ENCODE results near the gene SLC34A3. TPM values are rescaled to one million over a fixed set of nuclear protein-coding genes. Genes with fewer than 3 reads are reported as not detected.

Gene SLC34A3
- total and polyA plus RNA-seq, 9 donors: 0.15 to 0.46 TPM; not detected in 7

DNA sequence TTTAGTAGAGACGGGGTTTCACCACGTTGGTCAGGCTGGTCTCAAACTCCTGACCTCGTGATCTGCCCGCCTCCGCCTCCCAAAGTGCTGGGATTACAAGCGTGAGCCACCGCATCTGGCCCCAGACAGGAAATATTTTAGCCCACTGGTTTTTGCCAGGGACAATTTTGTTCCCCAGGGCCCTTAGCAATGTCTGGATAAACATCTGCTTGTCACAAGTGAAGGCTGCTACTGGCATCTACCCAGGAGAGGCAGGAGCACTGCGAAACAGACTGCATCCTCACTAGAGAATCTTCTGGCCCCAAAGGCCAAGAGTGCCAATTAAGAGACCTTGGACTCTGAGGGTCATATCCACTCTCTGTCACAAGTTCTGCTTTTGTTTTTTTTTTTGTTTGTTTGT lies 27.7 kb upstream of the SLC34A3 start:
- Histone ChIP-seq H3K27me3 (no peaks in the 10 kb centered on the region), H3K4me1 (ENCODE audit: insufficient read depth) (peaks cover 23% of the 10 kb centered on the region), H3K4me3 (no peak overlapping the region), H3K36me3 (no peaks in the 10 kb centered on the region), H3K9me3 (no peaks in the 10 kb centered on the region), H3K27ac (no peak overlapping the region)
- TF ChIP-seq, protein P1, sequence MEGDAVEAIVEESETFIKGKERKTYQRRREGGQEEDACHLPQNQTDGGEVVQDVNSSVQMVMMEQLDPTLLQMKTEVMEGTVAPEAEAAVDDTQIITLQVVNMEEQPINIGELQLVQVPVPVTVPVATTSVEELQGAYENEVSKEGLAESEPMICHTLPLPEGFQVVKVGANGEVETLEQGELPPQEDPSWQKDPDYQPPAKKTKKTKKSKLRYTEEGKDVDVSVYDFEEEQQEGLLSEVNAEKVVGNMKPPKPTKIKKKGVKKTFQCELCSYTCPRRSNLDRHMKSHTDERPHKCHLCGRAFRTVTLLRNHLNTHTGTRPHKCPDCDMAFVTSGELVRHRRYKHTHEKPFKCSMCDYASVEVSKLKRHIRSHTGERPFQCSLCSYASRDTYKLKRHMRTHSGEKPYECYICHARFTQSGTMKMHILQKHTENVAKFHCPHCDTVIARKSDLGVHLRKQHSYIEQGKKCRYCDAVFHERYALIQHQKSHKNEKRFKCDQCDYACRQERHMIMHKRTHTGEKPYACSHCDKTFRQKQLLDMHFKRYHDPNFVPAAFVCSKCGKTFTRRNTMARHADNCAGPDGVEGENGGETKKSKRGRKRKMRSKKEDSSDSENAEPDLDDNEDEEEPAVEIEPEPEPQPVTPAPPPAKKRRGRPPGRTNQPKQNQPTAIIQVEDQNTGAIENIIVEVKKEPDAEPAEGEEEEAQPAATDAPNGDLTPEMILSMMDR (IDR thresholded peaks at IDR 0.05): no peak
- no peak for TF ChIP-seq EP300 (IDR thresholded peaks at IDR 0.05)
- no peak for TF ChIP-seq POLR2A (IDR thresholded peaks at IDR 0.05)
- WGBS, 3 donors: 74 to 79% (median 75%) methylated on average over 8 of the region's 8 CpGs
- no peak for DNase-seq
- intact Hi-C loops (cut with DNase I): no loop called here

DNA sequence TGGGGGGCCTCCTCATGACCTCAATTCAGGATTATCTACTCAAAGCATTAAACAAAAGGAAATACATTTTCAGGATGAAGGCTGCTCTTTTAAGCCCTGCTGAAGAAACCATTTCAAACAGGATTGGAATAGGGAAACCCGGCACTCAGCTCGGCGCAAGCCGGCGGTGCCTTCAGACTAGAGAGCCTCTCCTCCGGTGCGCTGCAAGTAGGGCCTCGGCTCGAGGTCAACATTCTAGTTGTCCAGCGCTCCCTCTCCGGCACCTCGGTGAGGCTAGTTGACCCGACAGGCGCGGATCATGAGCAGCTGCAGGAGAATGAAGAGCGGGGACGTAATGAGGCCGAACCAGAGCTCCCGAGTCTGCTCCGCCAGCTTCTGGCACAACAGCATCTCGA lies 26.0 kb upstream of the SLC34A3 start:
- H3K4me1 ChIP-seq (ENCODE audit: insufficient read depth): peaks cover 13% of the 10 kb centered on the region
- intact Hi-C loops (cut with DNase I): no loop called here
- peak overlapping the region; percentile 91 for H3K4me3 ChIP-seq
- 7 to 13% (median 10%) methylated on average over 21 of the region's 21 CpGs for WGBS, 3 donors
- no peak overlapping the region for H3K27ac ChIP-seq
- H3K36me3 ChIP-seq: no peaks in the 10 kb centered on the region
- TF ChIP-seq EP300 (IDR thresholded peaks at IDR 0.05): no peak
- TF ChIP-seq, protein P1 (IDR thresholded peaks at IDR 0.05): no peak
- no peak for TF ChIP-seq POLR2A (IDR thresholded peaks at IDR 0.05)
- no peaks in the 10 kb centered on the region for H3K27me3 ChIP-seq
- H3K9me3 ChIP-seq: no peaks in the 10 kb centered on the region
- no peak for DNase-seq

DNA sequence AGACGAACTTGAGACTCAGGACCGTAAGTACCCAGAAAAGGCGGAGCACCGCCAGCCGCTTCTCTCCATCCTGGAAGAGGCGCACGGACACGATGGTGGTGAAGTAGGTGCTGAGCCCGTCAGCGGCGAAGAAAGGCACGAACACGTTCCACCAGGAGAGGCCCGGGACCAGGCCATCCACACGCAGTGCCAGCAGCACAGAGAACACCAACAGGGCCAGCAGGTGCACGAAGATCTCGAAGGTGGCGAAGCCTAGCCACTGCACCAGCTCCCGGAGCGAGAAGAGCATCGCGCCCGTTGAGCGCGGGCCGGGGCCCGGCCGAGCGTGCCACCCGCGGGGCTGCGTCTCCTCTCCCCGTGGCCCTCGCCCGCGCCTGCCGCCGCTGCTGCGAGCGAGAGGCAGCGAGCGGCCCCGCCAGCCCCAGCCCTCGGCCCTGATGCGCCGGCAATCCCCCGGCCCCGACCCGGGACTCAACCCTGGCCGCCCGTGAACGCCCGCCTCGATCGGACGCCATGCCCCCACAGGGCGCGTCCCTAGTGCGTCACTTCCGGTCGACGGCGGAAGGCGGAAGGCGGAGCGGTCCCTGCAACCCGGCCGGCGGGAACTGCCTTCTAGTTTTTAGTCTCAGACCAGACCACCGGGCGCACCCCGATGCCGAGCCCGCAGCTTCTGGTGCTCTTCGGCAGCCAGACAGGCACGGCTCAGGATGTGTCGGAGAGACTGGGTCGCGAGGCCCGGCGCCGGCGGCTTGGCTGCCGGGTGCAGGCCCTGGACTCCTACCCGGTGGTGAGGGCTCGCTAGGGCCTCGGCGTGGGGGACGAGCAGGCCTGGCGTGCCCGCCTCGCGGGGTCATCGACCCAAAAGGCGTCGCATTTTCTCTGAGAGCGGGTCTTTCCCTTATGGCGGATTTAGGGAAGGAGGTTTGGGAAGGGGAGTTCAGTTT lies 25.3 kb upstream of the SLC34A3 start, which contains the start of the genes NDOR1 and TMEM203:
NDOR1 (plus strand) TSS at position 575 of the 944 bp plus-strand sequence; CDS start at position 653, 78 bp downstream.
TMEM203 (minus strand) TSS at position 523 of the 944 bp plus-strand sequence; CDS start at position 289, 234 bp downstream.
- H3K4me1 ChIP-seq (ENCODE audit: insufficient read depth): peaks cover 13% of the 10 kb centered on the region
- DNase-seq: peak; percentile 90 to 94 (median 92)
- TF ChIP-seq POLR2A (IDR thresholded peaks at IDR 0.05) (peak; percentile 58), EP300 (IDR thresholded peaks at IDR 0.05) (no peak)
- peak within 1 kb of the TSS in 1 of 2 donors; percentile 79 for H3K27ac ChIP-seq
- H3K9me3 ChIP-seq: no peaks in the 10 kb centered on the region
- H3K36me3 ChIP-seq: no peaks in the 10 kb centered on the region
- peak within 1 kb of the TSS; percentile 91 for H3K4me3 ChIP-seq
- WGBS, 3 donors: 0 to 1% (median 1%) methylated on average over 45 to 98 of the region's 98 CpGs
- intact Hi-C loops (cut with DNase I): no loop called here
- no peaks in the 10 kb centered on the region for H3K27me3 ChIP-seq

DNA sequence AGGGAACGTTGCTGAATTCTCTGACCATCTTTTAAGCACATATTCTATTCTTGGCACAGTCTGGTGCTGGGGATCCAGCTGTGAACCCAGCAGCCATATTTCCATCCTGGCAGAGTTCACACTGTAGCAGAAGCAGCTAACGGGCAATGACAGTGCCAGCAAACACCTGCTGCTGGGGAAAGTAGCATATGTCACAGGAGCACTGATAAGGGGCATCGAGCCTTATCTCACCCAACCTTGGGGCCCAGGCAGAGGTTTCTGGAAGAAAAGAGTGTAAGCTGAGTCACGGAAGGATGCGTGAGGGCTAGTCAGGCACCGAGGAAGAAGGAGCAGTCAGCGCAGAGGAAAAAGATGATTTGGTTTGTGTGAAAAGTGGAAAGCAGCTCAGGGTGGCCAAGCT lies 24.1 kb upstream of the SLC34A3 start:
- no peaks in the 10 kb centered on the region for H3K27me3 ChIP-seq

More for the DNA sequence above, 24.1 kb upstream of the SLC34A3 start:
- TF ChIP-seq, protein P1 (IDR thresholded peaks at IDR 0.05): no peak
- TF ChIP-seq POLR2A (IDR thresholded peaks at IDR 0.05) (no peak), EP300 (IDR thresholded peaks at IDR 0.05) (no peak)
- 63 to 70% (median 68%) methylated on average over 7 of the region's 7 CpGs for WGBS, 3 donors
- H3K27ac ChIP-seq: no peak overlapping the region
- no peaks in the 10 kb centered on the region for H3K36me3 ChIP-seq
- no peaks in the 10 kb centered on the region for H3K9me3 ChIP-seq
- no peak overlapping the region for H3K4me3 ChIP-seq
- intact Hi-C loops (cut with DNase I): no loop called here
- no peak for DNase-seq
- peaks cover 13% of the 10 kb centered on the region for H3K4me1 ChIP-seq (ENCODE audit: insufficient read depth)

Measured in ovary (tissue), 9 donors.